ENCODE results near the gene NIM1K. TPM values are rescaled to one million over a fixed set of nuclear protein-coding genes. Genes with fewer than 3 reads are reported as not detected.

The NIM1K gene
- total RNA-seq, 1 experiment from 2014 or later = 0.26 TPM

GRCh38 chr5:43242196-43242595, 50.2 kb downstream of the NIM1K start:
- CTCF ChIA-PET = no interaction called here
- no peak for DNase-seq
- H3K27ac Mint-ChIP-seq (ENCODE audit: unreplicated experiment) = no peak overlapping the region
- no peaks in the 10 kb centered on the region for H3K36me3 Mint-ChIP-seq (ENCODE audit: insufficient read depth, unreplicated experiment)
- intact Hi-C loops (cut with micrococcal nuclease; ENCODE audit: unreplicated experiment) = no loop called here
- no peaks in the 10 kb centered on the region for H3K4me1 Mint-ChIP-seq (ENCODE audit: low read depth, unreplicated experiment)
- peaks cover 10% of the 10 kb centered on the region for H3K27me3 Mint-ChIP-seq (ENCODE audit: unreplicated experiment)
- TF ChIP-seq, protein P1, sequence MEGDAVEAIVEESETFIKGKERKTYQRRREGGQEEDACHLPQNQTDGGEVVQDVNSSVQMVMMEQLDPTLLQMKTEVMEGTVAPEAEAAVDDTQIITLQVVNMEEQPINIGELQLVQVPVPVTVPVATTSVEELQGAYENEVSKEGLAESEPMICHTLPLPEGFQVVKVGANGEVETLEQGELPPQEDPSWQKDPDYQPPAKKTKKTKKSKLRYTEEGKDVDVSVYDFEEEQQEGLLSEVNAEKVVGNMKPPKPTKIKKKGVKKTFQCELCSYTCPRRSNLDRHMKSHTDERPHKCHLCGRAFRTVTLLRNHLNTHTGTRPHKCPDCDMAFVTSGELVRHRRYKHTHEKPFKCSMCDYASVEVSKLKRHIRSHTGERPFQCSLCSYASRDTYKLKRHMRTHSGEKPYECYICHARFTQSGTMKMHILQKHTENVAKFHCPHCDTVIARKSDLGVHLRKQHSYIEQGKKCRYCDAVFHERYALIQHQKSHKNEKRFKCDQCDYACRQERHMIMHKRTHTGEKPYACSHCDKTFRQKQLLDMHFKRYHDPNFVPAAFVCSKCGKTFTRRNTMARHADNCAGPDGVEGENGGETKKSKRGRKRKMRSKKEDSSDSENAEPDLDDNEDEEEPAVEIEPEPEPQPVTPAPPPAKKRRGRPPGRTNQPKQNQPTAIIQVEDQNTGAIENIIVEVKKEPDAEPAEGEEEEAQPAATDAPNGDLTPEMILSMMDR (IDR thresholded peaks at IDR 0.05; ENCODE audit: unreplicated experiment) = no peak
- H3K4me3 Mint-ChIP-seq (ENCODE audit: low read depth, unreplicated experiment) = no peak overlapping the region
- H3K9me3 Mint-ChIP-seq (ENCODE audit: low read depth, unreplicated experiment) = no peaks in the 10 kb centered on the region
- BruUV-seq (replicated peaks) = no TSS peak

DNA sequence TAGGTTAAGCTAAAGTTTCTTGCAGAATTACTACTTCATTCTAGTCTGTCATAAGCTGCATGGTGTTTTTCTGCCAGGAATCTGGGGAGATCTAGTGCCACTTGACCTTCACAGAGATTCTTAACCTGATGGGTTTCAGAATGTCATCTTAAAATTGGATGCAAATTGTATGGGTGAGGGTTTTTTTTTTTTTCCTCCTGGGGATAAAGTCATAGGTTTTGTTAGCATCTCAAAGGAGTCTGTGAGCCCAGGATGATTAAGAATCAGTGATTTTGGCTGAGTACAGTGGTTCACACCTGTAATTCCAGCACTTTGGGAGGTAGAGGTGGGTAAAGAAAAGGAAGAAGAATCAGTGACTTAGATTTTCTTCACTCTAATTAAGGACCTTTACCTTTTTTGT, 51.2 kb downstream of the NIM1K start:
- BruUV-seq (replicated peaks) = no TSS peak
- intact Hi-C loops (cut with micrococcal nuclease; ENCODE audit: unreplicated experiment) = no loop called here
- Mint-ChIP-seq H3K36me3 (ENCODE audit: insufficient read depth, unreplicated experiment) (no peaks in the 10 kb centered on the region), H3K4me3 (ENCODE audit: low read depth, unreplicated experiment) (no peak overlapping the region), H3K27ac (ENCODE audit: unreplicated experiment) (no peak overlapping the region), H3K27me3 (ENCODE audit: unreplicated experiment) (peaks cover 18% of the 10 kb centered on the region), H3K4me1 (ENCODE audit: low read depth, unreplicated experiment) (no peaks in the 10 kb centered on the region), H3K9me3 (ENCODE audit: low read depth, unreplicated experiment) (no peaks in the 10 kb centered on the region)
- CTCF ChIA-PET = no interaction called here
- DNase-seq = no peak
- TF ChIP-seq, protein P1 (IDR thresholded peaks at IDR 0.05; ENCODE audit: unreplicated experiment) = no peak

DNA sequence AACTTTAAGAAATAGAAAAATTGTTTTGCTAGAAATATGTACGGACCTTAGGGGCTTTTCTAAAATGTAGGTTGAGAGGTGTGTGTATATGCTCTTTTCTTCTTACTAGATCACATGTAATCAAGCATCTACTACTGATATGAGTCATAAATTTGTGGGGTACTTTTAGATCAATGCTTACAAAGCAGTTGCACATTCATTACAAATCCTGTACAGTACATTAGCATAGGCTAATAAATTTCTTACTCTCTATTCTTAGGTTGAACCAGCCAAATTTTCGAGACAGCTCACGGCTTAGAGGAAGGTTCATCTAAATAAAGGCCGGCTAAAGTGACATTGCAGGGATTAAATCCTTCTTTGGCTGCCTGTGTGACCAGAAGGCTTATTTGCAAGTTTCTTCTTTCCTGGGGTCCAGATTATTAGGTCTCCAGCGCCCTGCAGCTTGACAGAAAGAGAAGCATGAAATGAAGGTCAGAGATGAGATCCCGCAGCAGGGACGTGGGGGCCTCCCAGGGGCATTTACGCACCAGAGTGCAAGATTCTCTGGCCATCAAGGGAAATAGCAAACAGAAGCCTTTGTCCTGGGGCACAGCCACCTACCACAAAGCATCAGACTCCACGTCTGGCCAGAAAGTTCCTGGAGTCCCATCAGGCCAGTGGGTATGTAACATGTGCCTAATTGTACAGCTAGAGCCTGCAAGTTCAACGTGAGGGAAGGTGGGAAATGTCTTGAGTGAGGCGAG, 53.0 kb downstream of the NIM1K start:
- H3K4me3 Mint-ChIP-seq (ENCODE audit: low read depth, unreplicated experiment) = no peak overlapping the region
- BruUV-seq (replicated peaks) = no TSS peak
- no peak for DNase-seq
- H3K27me3 Mint-ChIP-seq (ENCODE audit: unreplicated experiment) = peaks cover 18% of the 10 kb centered on the region
- no peaks in the 10 kb centered on the region for H3K36me3 Mint-ChIP-seq (ENCODE audit: insufficient read depth, unreplicated experiment)
- TF ChIP-seq, protein P1 (IDR thresholded peaks at IDR 0.05; ENCODE audit: unreplicated experiment) = no peak
- CTCF ChIA-PET = no interaction called here
- H3K9me3 Mint-ChIP-seq (ENCODE audit: low read depth, unreplicated experiment) = no peaks in the 10 kb centered on the region
- H3K27ac Mint-ChIP-seq (ENCODE audit: unreplicated experiment) = no peak overlapping the region
- intact Hi-C loops (cut with micrococcal nuclease; ENCODE audit: unreplicated experiment) = no loop called here
- H3K4me1 Mint-ChIP-seq (ENCODE audit: low read depth, unreplicated experiment) = no peaks in the 10 kb centered on the region

- Mint-ChIP-seq H3K9me3 (ENCODE audit: low read depth, unreplicated experiment) (no peaks in the 10 kb centered on the region), H3K27ac (ENCODE audit: unreplicated experiment) (no peak overlapping the region), H3K27me3 (ENCODE audit: unreplicated experiment) (peaks cover 18% of the 10 kb centered on the region), H3K4me3 (ENCODE audit: low read depth, unreplicated experiment) (no peak overlapping the region), H3K4me1 (ENCODE audit: low read depth, unreplicated experiment) (no peaks in the 10 kb centered on the region), H3K36me3 (ENCODE audit: insufficient read depth, unreplicated experiment) (no peaks in the 10 kb centered on the region)
- no peak for DNase-seq
- CTCF ChIA-PET = no interaction called here
- BruUV-seq (replicated peaks) = no TSS peak
- TF ChIP-seq, protein P1 (IDR thresholded peaks at IDR 0.05; ENCODE audit: unreplicated experiment) = no peak
- intact Hi-C loops (cut with micrococcal nuclease; ENCODE audit: unreplicated experiment) = no loop called here
These were observed 53.8 kb downstream of the NIM1K start for GRCh38 chr5:43245724-43246385.
